Measurements from ENCODE around the gene SMPD3. TPM values are rescaled to one million over a fixed set of nuclear protein-coding genes. Genes with fewer than 3 reads are reported as not detected.

Gene SMPD3
- total RNA-seq, 1 experiment from 2014 or later, result 0.17 TPM

GRCh38 chr16:68473358-68474070 is 25.2 kb upstream of the SMPD3 start:
- TF ChIP-seq EZH2 (IDR thresholded peaks at IDR 0.05; ENCODE audit: borderline replicate concordance, low read depth, low read length, poor library complexity, severe bottlenecking), result no peak
- TF ChIP-seq, protein P1, sequence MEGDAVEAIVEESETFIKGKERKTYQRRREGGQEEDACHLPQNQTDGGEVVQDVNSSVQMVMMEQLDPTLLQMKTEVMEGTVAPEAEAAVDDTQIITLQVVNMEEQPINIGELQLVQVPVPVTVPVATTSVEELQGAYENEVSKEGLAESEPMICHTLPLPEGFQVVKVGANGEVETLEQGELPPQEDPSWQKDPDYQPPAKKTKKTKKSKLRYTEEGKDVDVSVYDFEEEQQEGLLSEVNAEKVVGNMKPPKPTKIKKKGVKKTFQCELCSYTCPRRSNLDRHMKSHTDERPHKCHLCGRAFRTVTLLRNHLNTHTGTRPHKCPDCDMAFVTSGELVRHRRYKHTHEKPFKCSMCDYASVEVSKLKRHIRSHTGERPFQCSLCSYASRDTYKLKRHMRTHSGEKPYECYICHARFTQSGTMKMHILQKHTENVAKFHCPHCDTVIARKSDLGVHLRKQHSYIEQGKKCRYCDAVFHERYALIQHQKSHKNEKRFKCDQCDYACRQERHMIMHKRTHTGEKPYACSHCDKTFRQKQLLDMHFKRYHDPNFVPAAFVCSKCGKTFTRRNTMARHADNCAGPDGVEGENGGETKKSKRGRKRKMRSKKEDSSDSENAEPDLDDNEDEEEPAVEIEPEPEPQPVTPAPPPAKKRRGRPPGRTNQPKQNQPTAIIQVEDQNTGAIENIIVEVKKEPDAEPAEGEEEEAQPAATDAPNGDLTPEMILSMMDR (conservative IDR thresholded peaks at IDR 0.05; ENCODE audit: low read depth, low read length), result no peak
- ChIA-PET POLR2A (ENCODE audit: low non-redundant PET) (no interaction called here), CTCF (no interaction called here)
- H3K27me3 ChIP-seq (replicated peaks; ENCODE audit: insufficient read depth, low read depth, low read length, poor library complexity), result no peaks in the 10 kb centered on the region
- H3K36me3 ChIP-seq (ENCODE audit: insufficient read depth, low read length, poor library complexity, severe bottlenecking), result no peaks in the 10 kb centered on the region
- H3K9me3 ChIP-seq (ENCODE audit: low read depth, low read length, poor library complexity, severe bottlenecking), result no peaks in the 10 kb centered on the region
- no peak overlapping the region for H3K27ac ChIP-seq (ENCODE audit: low read depth, low read length, poor library complexity, severe bottlenecking)
- no TSS peak for BruUV-seq (replicated peaks)
- no peak for DNase-seq (ENCODE audit: low spot score)
- no peaks in the 10 kb centered on the region for H3K4me1 ChIP-seq (ENCODE audit: insufficient read depth, low read length, poor library complexity, severe bottlenecking)
- no peak overlapping the region for H3K4me3 ChIP-seq (ENCODE audit: low read depth, low read length, poor library complexity, severe bottlenecking)
- intact Hi-C loops (cut with micrococcal nuclease; ENCODE audit: unreplicated experiment), result no loop called here

GRCh38 chr16:68472581-68472980 is 24.3 kb upstream of the SMPD3 start:
- intact Hi-C loops (cut with micrococcal nuclease; ENCODE audit: unreplicated experiment), result no loop called here
- CTCF ChIA-PET, result no interaction called here
- POLR2A ChIA-PET (ENCODE audit: low non-redundant PET), result no interaction called here

GRCh38 chr16:68470461-68471150 is 22.3 kb upstream of the SMPD3 start:
- no peak for DNase-seq (ENCODE audit: low spot score)
- ChIA-PET POLR2A (ENCODE audit: low non-redundant PET) (no interaction called here), CTCF (no interaction called here)
- intact Hi-C loops (cut with micrococcal nuclease; ENCODE audit: unreplicated experiment), result no loop called here
- Histone ChIP-seq H3K4me3 (ENCODE audit: low read depth, low read length, poor library complexity, severe bottlenecking) (no peak overlapping the region), H3K9me3 (ENCODE audit: low read depth, low read length, poor library complexity, severe bottlenecking) (no peaks in the 10 kb centered on the region), H3K27me3 (replicated peaks; ENCODE audit: insufficient read depth, low read depth, low read length, poor library complexity) (peaks cover 5% of the 10 kb centered on the region), H3K27ac (ENCODE audit: low read depth, low read length, poor library complexity, severe bottlenecking) (no peak overlapping the region), H3K4me1 (ENCODE audit: insufficient read depth, low read length, poor library complexity, severe bottlenecking) (no peaks in the 10 kb centered on the region), H3K36me3 (ENCODE audit: insufficient read depth, low read length, poor library complexity, severe bottlenecking) (no peaks in the 10 kb centered on the region)
- TF ChIP-seq, protein P1 (conservative IDR thresholded peaks at IDR 0.05; ENCODE audit: low read depth, low read length), result no peak
- no peak for TF ChIP-seq EZH2 (IDR thresholded peaks at IDR 0.05; ENCODE audit: borderline replicate concordance, low read depth, low read length, poor library complexity, severe bottlenecking)
- BruUV-seq (replicated peaks), result no TSS peak

More at GRCh38 chr16:68472581-68472980, 24.3 kb upstream of the SMPD3 start:
- Histone ChIP-seq H3K27ac (ENCODE audit: low read depth, low read length, poor library complexity, severe bottlenecking) (no peak overlapping the region), H3K9me3 (ENCODE audit: low read depth, low read length, poor library complexity, severe bottlenecking) (no peaks in the 10 kb centered on the region), H3K27me3 (replicated peaks; ENCODE audit: insufficient read depth, low read depth, low read length, poor library complexity) (peaks cover 5% of the 10 kb centered on the region), H3K4me1 (ENCODE audit: insufficient read depth, low read length, poor library complexity, severe bottlenecking) (no peaks in the 10 kb centered on the region), H3K4me3 (ENCODE audit: low read depth, low read length, poor library complexity, severe bottlenecking) (no peak overlapping the region), H3K36me3 (ENCODE audit: insufficient read depth, low read length, poor library complexity, severe bottlenecking) (no peaks in the 10 kb centered on the region)
- TF ChIP-seq, protein P1 (conservative IDR thresholded peaks at IDR 0.05; ENCODE audit: low read depth, low read length), result no peak
- TF ChIP-seq EZH2 (IDR thresholded peaks at IDR 0.05; ENCODE audit: borderline replicate concordance, low read depth, low read length, poor library complexity, severe bottlenecking), result no peak
- no peak for DNase-seq (ENCODE audit: low spot score)
- BruUV-seq (replicated peaks), result no TSS peak
